GM19468 (cell line): ENCODE data around the gene CPNE1.

Experiments used
- ATAC-seq: cut with Tn5 transposase; IDR thresholded peaks from one replicate; pipeline ENCODE4 v1.9.1; 2021; ENCODE audit warnings: mild to moderate bottlenecking, moderate library complexity, moderate number of reproducible peaks; ENCODE audit not compliant: unreplicated experiment; ENCODE audit errors: extremely low read depth

The CPNE1 gene

DNA sequence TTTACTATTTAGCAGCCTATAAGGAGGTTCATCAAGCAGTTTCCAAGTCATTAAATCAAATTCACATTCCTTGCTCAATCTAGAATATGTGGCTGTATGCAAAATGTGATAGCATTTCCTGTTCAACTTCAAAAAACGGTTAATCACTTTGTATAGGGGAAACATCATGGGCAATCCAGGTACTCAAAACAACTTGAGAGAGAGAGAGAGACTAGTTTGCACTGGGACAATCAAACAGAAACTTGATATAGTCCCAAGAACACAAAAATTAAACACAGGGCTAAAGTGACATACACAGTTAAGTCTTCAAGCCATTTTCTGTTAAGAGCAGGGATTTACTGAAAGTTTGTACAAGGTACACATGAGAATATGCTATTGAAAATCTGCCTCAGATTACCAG lies 7.4 kb downstream of the CPNE1 start:
- ATAC-seq, result no peak

- no peak for ATAC-seq
Measured at GRCh38 chr20:35654415-35654814, 10.3 kb downstream of the CPNE1 start.

DNA sequence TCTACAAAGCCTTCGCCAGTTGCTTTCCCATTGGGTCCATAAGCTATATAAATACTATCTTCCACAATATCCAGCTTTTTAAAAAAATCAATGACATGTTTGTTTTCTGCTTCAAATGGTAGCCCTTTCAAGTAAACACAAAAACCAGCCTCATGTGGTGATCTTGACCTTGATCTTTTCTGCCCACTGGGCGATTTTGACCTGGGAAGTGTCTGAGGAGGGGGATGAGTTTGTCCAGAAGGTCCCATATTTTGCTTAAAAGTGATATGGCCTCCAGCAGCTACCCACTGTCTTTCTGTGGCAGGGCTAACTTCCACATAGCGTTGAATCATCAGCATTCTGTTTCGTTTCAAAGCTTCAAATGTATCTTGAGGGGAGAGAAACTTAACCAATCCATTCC lies 10.8 kb downstream of the CPNE1 start:
- no peak for ATAC-seq

DNA sequence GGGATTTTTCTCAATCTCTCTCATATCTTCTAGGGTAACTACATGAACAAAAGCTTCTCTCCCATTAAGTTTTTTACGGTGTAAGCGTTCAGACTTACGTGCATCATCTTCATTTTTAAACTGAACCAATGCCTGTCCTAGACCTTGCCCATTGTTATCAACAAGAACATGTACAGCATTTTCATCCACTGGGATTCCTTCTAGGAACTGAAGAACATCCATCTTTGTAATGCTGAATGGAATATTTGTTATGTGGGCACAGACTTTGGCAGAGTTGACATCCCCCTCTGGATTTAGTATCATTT lies 11.3 kb downstream of the CPNE1 start:
- ATAC-seq, result no peak

GRCh38 chr20:35652641-35653429 lies 11.9 kb downstream of the CPNE1 start:
- no peak for ATAC-seq

- no peak for ATAC-seq
Measured at GRCh38 chr20:35651958-35652357, 12.7 kb downstream of the CPNE1 start.

GRCh38 chr20:35650632-35651031 lies 14.1 kb downstream of the CPNE1 start:
- no peak for ATAC-seq

DNA sequence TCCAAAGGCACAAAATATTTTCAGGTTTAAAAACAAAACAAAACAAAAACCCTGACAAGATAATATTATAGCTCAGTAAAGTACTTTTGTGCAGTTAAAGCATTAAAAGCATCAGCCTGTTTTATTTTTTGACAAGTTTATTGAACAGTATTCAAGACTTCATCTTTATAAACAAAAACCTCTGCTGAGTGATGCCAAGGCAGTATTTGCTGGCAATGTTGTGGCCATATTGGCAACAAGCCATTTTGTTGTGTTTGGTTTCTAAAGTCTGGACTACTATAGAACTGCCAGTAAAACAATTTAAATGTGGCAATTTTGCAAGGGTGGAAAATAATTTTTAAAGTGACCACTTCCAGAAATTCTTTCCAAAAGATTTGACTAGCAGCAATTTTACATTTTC lies 15.9 kb downstream of the CPNE1 start:
- no peak for ATAC-seq

DNA sequence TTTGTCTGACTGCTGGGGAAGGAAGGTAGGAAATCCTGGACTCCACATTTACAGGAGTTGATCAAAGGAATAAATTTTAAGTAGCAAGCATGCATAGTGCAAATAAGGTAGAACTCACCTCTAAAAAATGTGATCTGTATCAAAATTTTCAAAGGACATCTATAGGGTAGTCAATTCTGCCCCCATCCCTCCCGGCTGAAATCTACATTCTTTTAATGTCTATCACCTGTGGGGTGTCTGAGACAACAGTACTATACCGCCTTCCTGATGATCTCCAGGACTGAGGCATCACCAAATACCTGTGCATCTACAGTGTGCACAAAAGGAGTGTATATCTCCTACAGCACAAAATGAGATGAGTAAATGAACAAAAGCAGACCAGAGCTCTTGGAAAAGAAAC lies 19.9 kb downstream of the CPNE1 start:
- ATAC-seq, result no peak

DNA sequence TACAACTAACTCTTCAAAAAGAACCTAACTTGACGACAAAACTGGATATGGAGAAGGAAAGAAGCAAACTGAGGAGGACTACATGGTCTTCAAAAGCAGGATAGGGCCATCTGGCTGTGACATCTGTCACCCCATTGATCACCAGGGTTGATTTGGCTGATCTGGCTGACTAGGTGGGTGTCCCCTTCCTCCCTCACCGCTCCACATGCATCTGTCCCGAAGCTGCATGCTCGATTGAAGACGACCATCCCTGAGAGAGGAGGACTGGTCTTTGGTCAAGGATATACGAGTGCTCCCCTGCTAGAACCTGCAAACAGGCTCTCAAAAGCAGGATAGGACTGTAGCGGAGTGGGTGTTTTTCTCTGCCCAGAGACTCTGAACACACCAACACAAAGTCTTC lies 21.7 kb downstream of the CPNE1 start:
- no peak for ATAC-seq

DNA sequence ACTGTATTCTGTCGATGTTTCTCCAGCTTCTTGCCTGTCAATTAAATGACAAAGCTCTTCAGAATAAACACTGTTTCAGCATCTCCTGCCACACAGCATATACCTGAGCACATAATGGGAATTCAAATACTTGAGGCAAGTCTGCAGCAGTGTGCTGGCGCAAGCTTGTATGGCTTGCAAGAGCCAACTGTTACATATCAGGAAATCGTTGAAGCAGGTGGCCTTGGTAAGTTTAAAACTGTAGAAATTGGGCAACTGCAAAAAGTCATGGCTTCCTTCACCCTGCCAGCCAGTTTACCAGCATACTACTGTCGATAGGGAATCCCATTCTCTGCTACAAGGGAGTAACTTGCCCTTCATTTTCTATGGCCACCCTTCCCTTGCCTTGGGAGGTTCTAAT lies 23.0 kb downstream of the CPNE1 start:
- ATAC-seq, result no peak

DNA sequence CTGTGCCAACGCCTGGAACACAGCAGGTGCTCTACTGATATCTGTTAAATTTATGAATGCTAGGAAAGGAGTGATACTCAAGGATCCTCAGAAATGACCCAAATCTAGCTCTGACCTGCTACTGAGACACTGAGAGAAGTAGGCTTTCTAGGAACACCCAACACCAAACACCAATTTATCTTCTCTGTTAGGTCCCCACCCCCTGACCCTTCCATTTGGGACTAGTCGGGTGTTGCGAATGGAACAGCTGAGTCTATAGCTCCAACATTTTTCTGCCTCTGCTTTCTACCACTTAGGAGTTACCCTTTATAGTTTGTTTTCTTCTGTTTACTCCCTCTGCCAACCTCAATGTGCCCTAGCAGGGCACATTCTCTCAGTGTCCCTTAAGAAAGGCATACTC lies 24.0 kb downstream of the CPNE1 start:
- ATAC-seq, result no peak

GRCh38 chr20:35638751-35639150 lies 25.9 kb downstream of the CPNE1 start:
- no peak for ATAC-seq

- ATAC-seq, result no peak
Measured at GRCh38 chr20:35637276-35637675, 27.4 kb downstream of the CPNE1 start.

- no peak for ATAC-seq
Measured at GRCh38 chr20:35636095-35636494, 28.6 kb downstream of the CPNE1 start.

- ATAC-seq, result no peak
Measured at GRCh38 chr20:35635652-35636051, 29.0 kb downstream of the CPNE1 start.

DNA sequence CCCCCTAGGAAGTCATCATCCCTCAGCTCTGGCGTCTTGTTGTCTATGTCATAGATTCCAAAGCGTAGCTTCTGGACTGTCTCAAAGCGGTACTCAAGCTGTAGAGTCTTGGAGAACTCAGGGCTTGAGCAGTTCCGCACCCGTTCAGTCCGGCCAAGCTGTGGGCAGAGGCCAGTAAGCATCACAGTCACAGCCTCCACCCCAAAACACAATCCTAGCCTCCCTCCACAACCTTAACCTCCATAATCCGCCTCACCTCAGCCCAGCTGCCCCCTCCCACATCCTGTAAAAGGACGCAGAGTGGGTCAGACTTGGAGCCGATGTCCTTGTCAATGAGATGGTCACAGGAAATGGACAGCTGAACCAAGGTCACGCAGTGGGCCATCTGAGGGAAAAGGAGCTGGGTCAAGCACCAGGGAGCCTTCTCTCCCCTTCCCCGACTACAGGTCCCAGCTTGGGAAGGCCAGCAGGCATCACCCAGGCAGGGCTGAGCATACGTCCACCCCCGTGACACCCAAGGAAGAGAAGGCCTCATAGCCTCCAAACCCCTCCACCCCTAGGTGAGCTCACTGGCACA lies 32.1 kb downstream of the CPNE1 start:
- no peak for ATAC-seq

- no peak for ATAC-seq
Measured at GRCh38 chr20:35630636-35631035, 34.1 kb downstream of the CPNE1 start.

GRCh38 chr20:35629427-35630145 lies 35.1 kb downstream of the CPNE1 start:
- ATAC-seq, result no peak

GRCh38 chr20:35627121-35627520 lies 37.6 kb downstream of the CPNE1 start:
- no peak for ATAC-seq

GRCh38 chr20:35626386-35627001 lies 38.2 kb downstream of the CPNE1 start:
- no peak for ATAC-seq
